Activated naive CD4-positive, alpha-beta T cell treated with anti-CD3 and anti-CD28 coated beads, Interleukin-2, amount 50 U/mL, for 24 hours (primary cell): ENCODE data around the gene PEX7.
"Not testable (repeated sequence)": the region's sequence is repeated elsewhere in the genome, so short reads cannot be mapped to it uniquely, and the experiment has no call there.

Experiments
- H3K27ac Mint-ChIP-seq: one replicate; pipeline ENCODE4 v1.8.0; 2021; ENCODE audit warnings: mild to moderate bottlenecking, mixed read lengths
- H3K27me3 Mint-ChIP-seq: one replicate; pipeline ENCODE4 v1.8.0; 2021; ENCODE audit warnings: mixed read lengths
- H3K36me3 Mint-ChIP-seq: one replicate; pipeline ENCODE4 v1.8.0; 2021; ENCODE audit warnings: mixed read lengths
- H3K4me1 Mint-ChIP-seq: one replicate; pipeline ENCODE4 v1.8.0; 2021; ENCODE audit warnings: mixed read lengths
- H3K4me3 Mint-ChIP-seq: one replicate; pipeline ENCODE4 v1.8.0; 2021; ENCODE audit warnings: mild to moderate bottlenecking, mixed read lengths
- H3K9me3 Mint-ChIP-seq: one replicate; pipeline ENCODE4 v1.8.0; 2021; ENCODE audit warnings: mixed read lengths

The PEX7 gene

GRCh38 chr6:136784910-136785746 lies 37.3 kb upstream of the PEX7 start:
- H3K4me3 Mint-ChIP-seq, result peak overlapping the region; percentile 65
- H3K4me1 Mint-ChIP-seq, result peaks cover 75% of the 10 kb centered on the region
- peak overlapping the region; percentile 93 for H3K27ac Mint-ChIP-seq
- H3K27me3 Mint-ChIP-seq, result no peaks in the 10 kb centered on the region
- H3K36me3 Mint-ChIP-seq, result peaks cover 4% of the 10 kb centered on the region
- H3K9me3 Mint-ChIP-seq, result no peaks in the 10 kb centered on the region

- no peaks in the 10 kb centered on the region for H3K9me3 Mint-ChIP-seq
- H3K27ac Mint-ChIP-seq, result no peak overlapping the region
- H3K4me3 Mint-ChIP-seq, result no peak overlapping the region
- peaks cover 4% of the 10 kb centered on the region for H3K36me3 Mint-ChIP-seq
- H3K4me1 Mint-ChIP-seq, result peaks cover 89% of the 10 kb centered on the region
- no peaks in the 10 kb centered on the region for H3K27me3 Mint-ChIP-seq
Observed at GRCh38 chr6:136786658-136787057, 35.7 kb upstream of the PEX7 start.

- Mint-ChIP-seq H3K4me3 (peak overlapping the region; percentile 71), H3K27ac (peak overlapping the region; percentile 93), H3K4me1 (peaks cover 80% of the 10 kb centered on the region), H3K36me3 (peaks cover 2% of the 10 kb centered on the region), H3K9me3 (no peaks in the 10 kb centered on the region), H3K27me3 (no peaks in the 10 kb centered on the region)
Observed at GRCh38 chr6:136787726-136788068, 34.7 kb upstream of the PEX7 start.

GRCh38 chr6:136788069-136788902 lies 34.1 kb upstream of the PEX7 start:
- Mint-ChIP-seq H3K27ac (peak overlapping the region; percentile 93), H3K4me3 (peak overlapping the region; percentile 71), H3K4me1 (peaks cover 79% of the 10 kb centered on the region), H3K36me3 (peaks cover 2% of the 10 kb centered on the region), H3K27me3 (no peaks in the 10 kb centered on the region), H3K9me3 (no peaks in the 10 kb centered on the region)

- not testable (repeated sequence) for H3K27me3 Mint-ChIP-seq, H3K36me3 Mint-ChIP-seq, H3K27ac Mint-ChIP-seq, H3K9me3 Mint-ChIP-seq
- Mint-ChIP-seq H3K4me3 (peak overlapping the region; percentile 57), H3K4me1 (peaks cover 70% of the 10 kb centered on the region)
Observed at GRCh38 chr6:136789440-136789839, 33.0 kb upstream of the PEX7 start.

- H3K27ac Mint-ChIP-seq, result peak overlapping the region; percentile 93
- no peaks in the 10 kb centered on the region for H3K9me3 Mint-ChIP-seq
- H3K36me3 Mint-ChIP-seq, result no peaks in the 10 kb centered on the region
- H3K27me3 Mint-ChIP-seq, result no peaks in the 10 kb centered on the region
- H3K4me1 Mint-ChIP-seq, result peaks cover 58% of the 10 kb centered on the region
- peak overlapping the region; percentile 98 for H3K4me3 Mint-ChIP-seq
Observed at GRCh38 chr6:136790411-136791295, 31.7 kb upstream of the PEX7 start.

GRCh38 chr6:136791296-136792094 lies 30.9 kb upstream of the PEX7 start:
- H3K4me1 Mint-ChIP-seq, result peaks cover 50% of the 10 kb centered on the region

GRCh38 chr6:136792095-136792409 lies 30.3 kb upstream of the PEX7 start:
- Mint-ChIP-seq H3K27me3 (no peaks in the 10 kb centered on the region), H3K4me3 (peak overlapping the region; percentile 98), H3K36me3 (no peaks in the 10 kb centered on the region), H3K27ac (no peak overlapping the region), H3K4me1 (peaks cover 47% of the 10 kb centered on the region), H3K9me3 (no peaks in the 10 kb centered on the region)

More at GRCh38 chr6:136791296-136792094, 30.9 kb upstream of the PEX7 start:
- H3K9me3 Mint-ChIP-seq, result no peaks in the 10 kb centered on the region
- no peaks in the 10 kb centered on the region for H3K27me3 Mint-ChIP-seq
- H3K4me3 Mint-ChIP-seq, result peak overlapping the region; percentile 98
- peak overlapping the region; percentile 93 for H3K27ac Mint-ChIP-seq
- no peaks in the 10 kb centered on the region for H3K36me3 Mint-ChIP-seq

- Mint-ChIP-seq H3K36me3 (no peaks in the 10 kb centered on the region), H3K27ac (peak within 1 kb of the TSS; percentile 97), H3K4me1 (peaks cover 41% of the 10 kb centered on the region), H3K4me3 (peak within 1 kb of the TSS; percentile 98), H3K27me3 (no peaks in the 10 kb centered on the region), H3K9me3 (no peaks in the 10 kb centered on the region)
Observed at GRCh38 chr6:136792410-136793262, 29.8 kb upstream of the PEX7 start, which contains the start of gene MAP3K5. Gene MAP3K5 (minus strand): TSS chr6:136792477. CDS start chr6:136792157, 320 bp downstream.

GRCh38 chr6:136793363-136793762 lies 29.0 kb upstream of the PEX7 start:
- peak overlapping the region; percentile 97 for H3K27ac Mint-ChIP-seq
- no peaks in the 10 kb centered on the region for H3K9me3 Mint-ChIP-seq
- H3K4me1 Mint-ChIP-seq, result peaks cover 34% of the 10 kb centered on the region
- H3K27me3 Mint-ChIP-seq, result no peaks in the 10 kb centered on the region
- H3K4me3 Mint-ChIP-seq, result peak overlapping the region; percentile 95
- no peaks in the 10 kb centered on the region for H3K36me3 Mint-ChIP-seq

GRCh38 chr6:136795386-136795785 lies 27.0 kb upstream of the PEX7 start:
- Mint-ChIP-seq H3K4me3 (no peak overlapping the region), H3K36me3 (no peaks in the 10 kb centered on the region), H3K9me3 (no peaks in the 10 kb centered on the region), H3K4me1 (peaks cover 17% of the 10 kb centered on the region), H3K27me3 (no peaks in the 10 kb centered on the region), H3K27ac (no peak overlapping the region)

- Mint-ChIP-seq H3K4me1 (peaks cover 11% of the 10 kb centered on the region), H3K27me3 (no peaks in the 10 kb centered on the region), H3K27ac (no peak overlapping the region), H3K9me3 (no peaks in the 10 kb centered on the region), H3K36me3 (no peaks in the 10 kb centered on the region), H3K4me3 (no peak overlapping the region)
Observed at GRCh38 chr6:136795996-136796395, 26.4 kb upstream of the PEX7 start.

GRCh38 chr6:136798044-136798443 lies 24.3 kb upstream of the PEX7 start:
- Mint-ChIP-seq H3K27me3 (no peaks in the 10 kb centered on the region), H3K4me1 (peaks cover 5% of the 10 kb centered on the region), H3K4me3 (no peak overlapping the region), H3K27ac (no peak overlapping the region), H3K36me3 (no peaks in the 10 kb centered on the region), H3K9me3 (no peaks in the 10 kb centered on the region)

GRCh38 chr6:136801581-136801980 lies 20.8 kb upstream of the PEX7 start:
- Mint-ChIP-seq H3K36me3 (no peaks in the 10 kb centered on the region), H3K9me3 (no peaks in the 10 kb centered on the region)

More at GRCh38 chr6:136801581-136801980, 20.8 kb upstream of the PEX7 start:
- Mint-ChIP-seq H3K27ac (no peak overlapping the region), H3K27me3 (no peaks in the 10 kb centered on the region), H3K4me3 (no peak overlapping the region), H3K4me1 (no peaks in the 10 kb centered on the region)
